Uterus (tissue), 2 donors: Measurements from ENCODE around the gene ALDH4A1.

Experiments
- POLR2A ChIP-seq, 2 donors: fragments of 450-650 bp; IDR thresholded peaks; one replicate each; pipeline ENCODE4 v1.6.1; 2016; ENCODE audit warnings: antibody characterized with exemption in 2 of 2, mild to moderate bottlenecking in 1 of 2, moderate library complexity in 1 of 2
- TF ChIP-seq, protein P1 (sequence below), 4 experiments: fragments of 200-600 bp in 2 of 4; fragments of 450-650 bp in 2 of 4; sonication (generic) in 2 of 4; IDR thresholded peaks; one replicate each; pipeline ENCODE4 v1.5.1; 2016 to 2019; ENCODE audit warnings: antibody characterized with exemption in 4 of 4, mild to moderate bottlenecking in 2 of 4, moderate library complexity in 1 of 4

DNA sequence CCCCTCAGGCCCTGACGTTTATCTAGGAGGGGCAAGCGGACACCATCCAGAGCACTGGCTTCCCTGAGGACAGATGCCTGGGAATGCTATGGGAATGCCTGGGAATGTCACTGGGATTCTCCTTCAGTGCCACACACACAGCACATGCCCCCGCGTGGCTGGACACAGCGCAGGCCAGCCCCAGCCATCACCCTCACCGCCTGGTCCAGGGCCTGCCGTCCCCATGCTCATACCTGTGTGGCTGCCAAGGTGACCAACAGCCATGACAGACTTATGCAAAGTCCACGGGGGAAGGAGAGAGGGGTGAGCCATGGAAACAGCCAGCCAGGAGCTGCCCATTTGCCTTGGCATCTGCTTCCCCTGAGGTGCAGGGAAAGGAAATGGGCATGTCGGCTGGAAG is 37.2 kb downstream of the ALDH4A1 start:
- no peak for TF ChIP-seq POLR2A (IDR thresholded peaks at IDR 0.05)
- TF ChIP-seq, protein P1, sequence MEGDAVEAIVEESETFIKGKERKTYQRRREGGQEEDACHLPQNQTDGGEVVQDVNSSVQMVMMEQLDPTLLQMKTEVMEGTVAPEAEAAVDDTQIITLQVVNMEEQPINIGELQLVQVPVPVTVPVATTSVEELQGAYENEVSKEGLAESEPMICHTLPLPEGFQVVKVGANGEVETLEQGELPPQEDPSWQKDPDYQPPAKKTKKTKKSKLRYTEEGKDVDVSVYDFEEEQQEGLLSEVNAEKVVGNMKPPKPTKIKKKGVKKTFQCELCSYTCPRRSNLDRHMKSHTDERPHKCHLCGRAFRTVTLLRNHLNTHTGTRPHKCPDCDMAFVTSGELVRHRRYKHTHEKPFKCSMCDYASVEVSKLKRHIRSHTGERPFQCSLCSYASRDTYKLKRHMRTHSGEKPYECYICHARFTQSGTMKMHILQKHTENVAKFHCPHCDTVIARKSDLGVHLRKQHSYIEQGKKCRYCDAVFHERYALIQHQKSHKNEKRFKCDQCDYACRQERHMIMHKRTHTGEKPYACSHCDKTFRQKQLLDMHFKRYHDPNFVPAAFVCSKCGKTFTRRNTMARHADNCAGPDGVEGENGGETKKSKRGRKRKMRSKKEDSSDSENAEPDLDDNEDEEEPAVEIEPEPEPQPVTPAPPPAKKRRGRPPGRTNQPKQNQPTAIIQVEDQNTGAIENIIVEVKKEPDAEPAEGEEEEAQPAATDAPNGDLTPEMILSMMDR (IDR thresholded peaks at IDR 0.05), result no peak
